T-helper 9 cell (primary cell): ENCODE data around the gene RALGDS.
"Not testable (repeated sequence)": the region's sequence is repeated elsewhere in the genome, so short reads cannot be mapped to it uniquely, and the experiment has no call there.

Experiments used
- DNase-seq: peaks from one replicate; pipeline ENCODE4 v3.0.0-alpha.2; 2020

RALGDS gene

DNA sequence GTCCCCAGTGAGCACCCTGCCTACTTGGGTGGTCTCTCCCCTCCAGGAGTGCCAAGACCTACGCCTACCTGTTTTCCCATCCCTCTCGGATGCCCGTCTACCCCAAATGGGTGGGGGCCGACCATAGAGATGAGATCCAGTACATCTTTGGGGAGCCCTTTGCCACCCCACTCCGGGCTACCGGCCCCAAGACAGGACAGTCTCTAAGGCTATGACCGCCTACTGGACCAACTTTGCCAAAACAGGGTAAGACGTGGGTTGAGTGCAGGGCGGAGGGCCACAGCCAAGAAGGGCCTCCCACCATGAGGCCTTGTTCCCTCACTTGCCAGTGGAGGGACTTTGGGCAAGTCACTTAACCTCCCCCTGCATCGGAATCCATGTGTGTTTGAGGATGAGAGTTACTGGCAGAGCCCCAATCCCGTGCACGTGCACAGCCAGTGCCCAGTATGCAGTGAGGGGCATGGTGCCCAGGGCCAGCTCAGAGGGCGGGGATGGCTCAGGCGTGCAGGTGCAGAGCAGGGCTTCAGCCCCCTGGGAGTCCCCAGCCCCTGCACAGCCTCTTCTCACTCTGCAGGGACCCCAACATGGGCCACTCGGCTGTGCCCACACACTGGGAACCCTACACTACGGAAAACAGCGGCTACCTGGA, 34.7 kb downstream of the RALGDS start:
- not testable (repeated sequence) for DNase-seq

DNA sequence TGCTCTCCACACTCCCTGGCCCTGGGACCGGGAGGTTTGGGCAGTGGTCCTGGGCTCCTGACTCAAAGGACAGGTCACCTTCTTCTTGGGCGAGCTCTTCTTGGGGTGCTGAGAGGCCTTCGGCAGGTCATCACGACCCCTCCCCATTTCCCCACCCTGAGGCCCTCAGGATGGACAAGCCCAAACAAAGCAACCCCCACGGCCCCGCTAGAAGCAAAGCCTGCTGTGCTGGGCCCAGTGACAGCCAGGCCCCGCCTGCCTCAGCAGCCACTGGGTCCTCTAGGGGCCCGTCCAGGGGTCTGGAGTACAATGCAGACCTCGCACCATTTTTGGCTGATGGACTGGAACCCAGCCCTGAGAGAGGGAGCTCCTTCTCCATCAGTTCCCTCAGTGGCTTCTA, 37.4 kb downstream of the RALGDS start:
- not testable (repeated sequence) for DNase-seq

DNA sequence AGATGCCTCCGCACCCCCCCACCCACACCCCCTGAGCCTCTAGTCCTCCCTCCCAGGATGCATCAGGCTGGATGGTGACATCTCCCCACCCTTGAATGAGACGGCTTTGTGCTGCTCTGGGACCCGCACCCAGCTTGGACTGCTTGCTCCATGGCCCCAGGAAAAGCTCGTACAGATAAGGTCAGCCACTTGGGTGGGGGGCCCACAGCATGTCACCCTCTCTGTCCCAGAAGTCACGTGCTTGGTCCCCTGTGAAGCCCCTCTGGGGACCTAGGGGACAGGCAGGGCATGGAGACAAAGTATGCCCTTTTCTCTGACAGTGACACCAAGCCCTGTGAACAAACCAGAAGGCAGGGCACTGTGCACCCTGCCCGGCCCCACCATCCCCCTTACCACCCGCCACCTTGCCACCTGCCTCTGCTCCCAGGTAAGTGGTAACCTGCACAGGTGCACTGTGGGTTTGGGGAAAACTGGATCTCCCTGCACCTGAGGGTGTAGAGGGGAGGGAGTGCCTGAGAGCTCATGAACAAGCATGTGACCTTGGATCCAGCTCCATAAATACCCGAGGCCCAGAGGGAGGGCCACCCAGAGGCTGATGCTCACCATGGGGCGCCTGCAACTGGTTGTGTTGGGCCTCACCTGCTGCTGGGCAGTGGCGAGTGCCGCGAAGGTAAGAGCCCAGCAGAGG, 38.9 kb downstream of the RALGDS start:
- DNase-seq, result not testable (repeated sequence)

DNA sequence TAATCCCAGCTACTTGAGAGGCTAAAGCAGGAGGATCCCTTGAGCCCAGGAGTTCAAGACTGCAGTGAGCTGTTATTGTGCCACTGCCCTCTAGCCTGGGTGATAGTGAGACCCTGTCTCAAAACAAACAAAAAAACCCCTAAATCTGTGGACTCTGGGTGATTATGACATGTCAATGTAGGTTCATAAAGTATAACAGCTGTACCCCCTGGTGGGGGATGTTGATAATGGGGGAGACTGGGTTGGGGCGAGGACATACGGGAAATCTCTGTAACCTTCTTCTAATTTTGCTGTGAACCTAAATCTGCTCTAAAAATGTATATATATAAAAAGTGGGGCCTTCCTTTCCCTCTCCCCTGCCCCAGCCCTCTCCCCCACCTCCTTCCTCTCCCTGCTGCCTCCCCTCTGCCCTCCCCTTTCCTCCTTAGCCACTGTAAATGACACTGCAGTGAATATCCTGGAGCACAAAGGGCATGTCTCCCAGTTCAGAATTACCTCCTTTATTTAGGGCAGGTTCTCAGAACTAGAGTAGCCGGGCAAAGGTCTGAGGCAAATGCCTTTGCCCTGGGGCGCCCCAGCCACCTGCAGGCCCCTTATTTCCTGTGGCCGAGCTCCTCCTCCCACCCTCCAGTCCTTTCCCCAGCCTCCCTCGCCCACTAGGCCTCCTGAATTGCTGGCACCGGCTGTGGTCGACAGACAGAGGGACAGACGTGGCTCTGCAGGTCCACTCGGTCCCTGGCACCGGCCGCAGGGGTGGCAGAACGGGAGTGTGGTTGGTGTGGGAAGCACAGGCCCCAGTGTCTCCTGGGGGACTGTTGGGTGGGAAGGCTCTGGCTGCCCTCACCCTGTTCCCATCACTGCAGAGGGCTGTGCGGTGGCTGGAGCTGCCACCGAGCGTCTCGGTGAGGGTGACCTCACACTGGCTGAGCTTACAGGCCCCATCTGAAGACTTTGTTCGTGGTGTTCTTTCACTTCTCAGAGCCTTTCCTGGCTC, 40.0 kb downstream of the RALGDS start:
- not testable (repeated sequence) for DNase-seq

DNA sequence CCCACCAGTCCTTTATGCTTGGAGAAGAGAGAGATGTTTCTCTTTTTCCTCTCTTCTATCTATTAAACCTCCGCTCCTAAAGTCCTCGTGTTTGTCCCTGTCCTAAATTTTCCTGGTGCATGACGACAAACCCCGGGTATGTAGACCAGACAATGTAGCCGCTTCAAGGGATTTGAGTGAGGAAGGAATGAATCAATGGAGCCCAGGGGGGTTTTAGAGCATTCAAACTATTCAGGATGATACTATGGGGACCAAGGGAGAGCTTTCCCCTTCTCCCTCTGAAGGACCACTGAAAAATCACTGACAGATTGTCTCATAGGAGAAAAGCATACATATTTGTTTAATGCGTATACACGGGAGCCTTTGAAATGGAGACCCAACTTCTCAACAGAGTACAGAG, 40.9 kb downstream of the RALGDS start:
- DNase-seq, result no peak

DNA sequence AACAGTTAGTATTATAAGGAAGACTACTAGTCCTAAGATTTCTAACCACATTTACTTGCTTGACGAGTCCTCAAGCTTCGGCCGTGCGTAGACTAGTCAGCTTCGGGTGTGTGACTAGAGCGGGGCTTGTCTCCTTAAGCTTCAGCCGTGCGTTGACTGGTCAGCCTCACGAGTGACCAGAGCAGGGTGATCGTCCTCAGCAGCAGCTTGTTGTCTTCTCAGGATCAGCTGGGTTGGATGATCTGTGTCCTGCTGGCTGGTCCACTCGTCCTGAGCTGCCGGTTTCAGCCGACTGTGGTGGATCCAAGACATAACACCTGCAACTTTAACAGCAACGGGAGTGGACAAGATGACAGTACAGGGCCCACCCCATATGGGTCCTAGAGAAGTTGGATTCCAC, 42.6 kb downstream of the RALGDS start:
- DNase-seq, result no peak

DNA sequence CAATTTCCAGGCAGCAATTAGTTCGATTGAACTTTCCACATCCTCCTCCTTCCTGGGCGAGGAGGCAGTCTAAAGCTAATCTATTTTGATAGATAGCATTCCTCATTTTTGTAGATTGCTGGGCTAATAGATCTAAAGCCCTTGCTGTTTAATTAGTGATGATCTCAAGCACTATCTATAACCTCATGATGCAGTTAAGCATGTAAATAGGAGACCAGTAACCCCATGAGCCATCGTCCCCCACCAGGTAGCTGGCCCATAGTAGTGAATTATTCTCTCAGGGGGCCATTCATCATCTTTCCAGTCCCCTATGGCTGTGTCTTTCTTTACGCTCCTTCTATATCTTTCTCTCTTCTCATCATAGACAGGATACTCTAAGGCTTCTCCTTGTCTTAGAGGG, 44.3 kb downstream of the RALGDS start:
- DNase-seq, result no peak

DNA sequence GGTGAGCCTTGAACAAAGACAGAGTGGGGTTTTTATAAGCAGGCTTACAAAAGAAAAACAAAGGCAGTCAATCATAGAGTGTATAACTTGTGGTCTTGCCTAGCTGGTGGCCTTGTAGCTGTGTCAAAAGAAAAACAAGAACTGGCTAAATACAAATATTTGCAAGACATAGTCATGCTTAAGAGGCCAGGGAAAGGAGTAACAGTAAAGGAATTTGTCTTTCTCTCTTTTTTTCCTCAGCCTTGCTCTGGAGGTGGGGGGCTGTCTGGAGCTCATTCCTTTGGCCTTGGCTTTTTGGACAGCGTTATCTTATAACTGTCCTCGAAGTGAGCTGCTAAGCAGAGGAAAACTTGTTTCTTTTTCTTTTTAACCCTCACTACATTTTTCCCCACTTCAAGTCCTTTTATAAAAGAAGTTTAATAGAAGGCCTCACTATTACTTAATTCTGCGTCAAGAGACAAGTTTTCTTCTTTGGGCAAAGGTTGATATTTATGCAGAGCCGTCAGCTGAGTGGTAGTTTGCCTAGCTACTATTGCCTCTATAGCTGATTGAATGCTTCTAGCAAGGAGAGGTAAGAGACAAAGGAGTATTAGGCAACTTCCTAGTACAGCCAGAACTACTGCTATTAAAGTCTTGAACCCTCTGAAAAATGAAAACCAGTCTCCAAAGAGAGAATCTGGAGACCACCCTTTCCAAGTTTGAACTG, 45.0 kb downstream of the RALGDS start:
- DNase-seq, result no peak

DNA sequence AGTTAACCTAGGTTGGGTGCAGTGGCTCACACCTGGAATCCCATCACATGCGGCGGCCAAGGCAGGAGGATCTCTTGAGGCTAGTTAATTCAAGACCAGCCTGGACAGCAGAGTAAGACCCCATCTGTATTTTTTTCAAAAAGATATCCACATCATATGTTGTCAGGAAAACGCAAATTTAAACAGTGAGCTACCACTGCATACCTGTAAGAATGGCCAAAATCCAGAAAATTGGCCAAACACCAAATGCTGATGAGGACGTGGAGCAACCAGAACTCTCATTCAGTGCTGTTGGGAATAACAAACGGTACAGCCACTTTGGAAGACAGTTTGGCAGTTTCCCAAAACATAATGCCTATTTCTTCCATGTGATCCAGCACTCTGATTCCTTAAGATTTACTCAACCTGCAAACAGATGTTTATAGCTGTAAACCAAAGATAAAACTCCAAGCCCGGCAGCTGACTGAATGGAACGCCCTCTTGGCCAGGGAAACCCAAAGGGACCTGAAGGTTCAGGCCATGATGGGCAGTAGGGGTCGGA, 46.9 kb downstream of the RALGDS start:
- DNase-seq, result no peak

DNA sequence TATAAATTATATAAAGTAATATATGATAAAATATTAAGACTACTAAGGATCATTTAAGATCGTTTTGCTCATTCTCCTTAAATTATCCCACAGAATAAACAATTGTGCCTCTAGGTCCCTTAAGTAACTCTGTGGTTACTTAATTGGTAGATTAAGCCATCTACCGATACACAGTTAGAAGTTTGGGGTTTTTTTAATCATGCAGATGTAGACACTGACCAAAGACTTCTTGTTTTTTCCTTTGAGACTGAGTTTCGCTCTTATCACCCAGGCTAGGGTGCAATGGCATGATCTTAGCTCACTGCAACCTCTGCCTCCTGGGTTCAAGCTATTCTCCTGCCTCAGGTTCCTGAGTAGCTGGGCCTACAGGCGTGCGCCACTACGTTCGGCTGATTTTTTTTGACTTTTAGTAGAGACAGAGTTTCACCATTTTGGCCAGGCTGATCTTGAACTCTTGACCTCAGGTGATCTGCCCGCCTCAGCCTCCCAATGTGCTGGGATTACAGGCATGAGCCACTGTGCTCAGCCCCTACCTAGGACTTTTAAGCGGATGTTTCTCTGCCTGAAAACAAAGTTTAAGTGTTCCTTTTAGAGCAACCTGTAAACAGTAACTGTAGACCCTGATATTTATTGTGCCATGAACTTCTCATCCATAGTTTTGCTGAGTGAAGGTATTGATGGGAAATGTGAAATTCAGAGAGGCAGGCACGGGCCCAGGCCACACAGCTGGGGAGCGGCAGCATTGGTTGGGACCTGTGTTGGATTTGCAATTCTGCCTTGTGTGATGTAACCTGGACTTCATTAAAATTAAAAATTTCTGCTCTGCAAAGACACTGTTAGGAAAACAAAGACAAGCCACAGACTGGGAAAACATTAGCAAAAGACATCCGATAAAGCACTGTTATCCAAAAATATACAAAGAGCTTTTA, 47.7 kb downstream of the RALGDS start:
- DNase-seq, result no peak

DNA sequence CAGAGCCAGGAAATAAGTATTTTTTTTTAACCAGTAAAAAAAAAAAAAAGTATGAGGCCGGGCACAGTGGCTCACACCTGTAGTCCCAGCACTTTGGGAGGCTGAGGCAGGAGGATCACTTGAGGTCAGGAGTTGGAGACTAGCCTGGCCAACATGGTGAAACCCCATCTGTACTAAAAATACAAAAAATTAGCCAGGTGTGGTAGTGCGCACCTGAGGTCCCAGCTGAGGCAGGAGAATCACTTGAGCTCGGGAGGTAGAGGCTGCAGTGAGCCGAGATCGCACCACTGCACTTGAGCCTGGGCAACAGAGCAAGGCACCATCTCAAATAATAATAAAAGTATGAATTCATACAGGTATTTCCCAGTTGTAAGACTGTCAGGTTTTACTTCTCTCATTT, 48.8 kb downstream of the RALGDS start:
- DNase-seq, result not testable (repeated sequence)

DNA sequence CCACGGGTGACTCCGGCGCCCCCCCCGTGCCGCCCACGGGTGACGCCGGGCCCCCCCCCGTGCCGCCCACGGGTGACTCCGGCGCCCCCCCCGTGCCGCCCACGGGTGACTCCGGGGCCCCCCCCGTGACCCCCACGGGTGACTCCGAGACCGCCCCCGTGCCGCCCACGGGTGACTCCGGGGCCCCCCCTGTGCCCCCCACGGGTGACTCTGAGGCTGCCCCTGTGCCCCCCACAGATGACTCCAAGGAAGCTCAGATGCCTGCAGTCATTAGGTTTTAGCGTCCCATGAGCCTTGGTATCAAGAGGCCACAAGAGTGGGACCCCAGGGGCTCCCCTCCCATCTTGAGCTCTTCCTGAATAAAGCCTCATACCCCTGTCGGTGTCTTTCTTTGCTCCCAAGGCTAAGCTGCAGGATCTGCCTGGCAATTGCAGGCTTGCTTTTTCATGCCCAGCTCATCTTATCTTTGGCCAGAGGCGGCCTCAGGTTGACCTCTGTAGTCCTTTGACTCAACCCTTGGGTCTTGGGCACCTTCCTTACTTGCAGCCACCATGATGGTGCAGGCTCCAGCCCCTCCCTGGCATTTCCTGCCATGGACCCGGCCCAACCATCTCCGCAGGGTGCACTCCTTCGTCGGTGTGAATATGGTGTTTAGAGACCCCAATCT, 49.4 kb downstream of the RALGDS start:
- no peak for DNase-seq

DNA sequence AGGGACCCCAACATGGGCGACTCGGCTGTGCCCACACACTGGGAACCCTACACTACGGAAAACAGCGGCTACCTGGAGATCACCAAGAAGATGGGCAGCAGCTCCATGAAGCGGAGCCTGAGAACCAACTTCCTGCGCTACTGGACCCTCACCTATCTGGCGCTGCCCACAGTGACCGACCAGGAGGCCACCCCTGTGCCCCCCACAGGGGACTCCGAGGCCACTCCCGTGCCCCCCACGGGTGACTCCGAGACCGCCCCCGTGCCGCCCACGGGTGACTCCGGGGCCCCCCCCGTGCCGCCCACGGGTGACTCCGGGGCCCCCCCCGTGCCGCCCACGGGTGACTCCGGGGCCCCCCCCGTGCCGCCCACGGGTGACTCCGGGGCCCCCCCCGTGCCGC, 50.1 kb downstream of the RALGDS start:
- DNase-seq, result not testable (repeated sequence)

DNA sequence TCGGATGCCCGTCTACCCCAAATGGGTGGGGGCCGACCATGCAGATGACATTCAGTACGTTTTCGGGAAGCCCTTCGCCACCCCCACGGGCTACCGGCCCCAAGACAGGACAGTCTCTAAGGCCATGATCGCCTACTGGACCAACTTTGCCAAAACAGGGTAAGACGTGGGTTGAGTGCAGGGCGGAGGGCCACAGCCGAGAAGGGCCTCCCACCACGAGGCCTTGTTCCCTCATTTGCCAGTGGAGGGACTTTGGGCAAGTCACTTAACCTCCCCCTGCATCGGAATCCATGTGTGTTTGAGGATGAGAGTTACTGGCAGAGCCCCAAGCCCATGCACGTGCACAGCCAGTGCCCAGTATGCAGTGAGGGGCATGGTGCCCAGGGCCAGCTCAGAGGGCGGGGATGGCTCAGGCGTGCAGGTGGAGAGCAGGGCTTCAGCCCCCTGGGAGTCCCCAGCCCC, 50.5 kb downstream of the RALGDS start:
- DNase-seq, result not testable (repeated sequence)

DNA sequence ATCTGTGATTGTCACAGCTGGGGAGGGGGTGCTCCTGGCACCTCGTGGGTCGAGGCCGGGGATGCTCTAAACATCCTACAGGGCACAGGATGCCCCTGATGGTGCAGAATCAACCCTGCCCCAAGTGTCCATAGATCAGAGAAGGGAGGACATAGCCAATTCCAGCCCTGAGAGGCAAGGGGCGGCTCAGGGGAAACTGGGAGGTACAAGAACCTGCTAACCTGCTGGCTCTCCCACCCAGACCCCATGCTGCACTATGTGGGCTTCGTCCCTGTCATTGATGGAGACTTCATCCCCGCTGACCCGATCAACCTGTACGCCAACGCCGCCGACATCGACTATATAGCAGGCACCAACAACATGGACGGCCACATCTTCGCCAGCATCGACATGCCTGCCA, 52.6 kb downstream of the RALGDS start:
- not testable (repeated sequence) for DNase-seq

DNA sequence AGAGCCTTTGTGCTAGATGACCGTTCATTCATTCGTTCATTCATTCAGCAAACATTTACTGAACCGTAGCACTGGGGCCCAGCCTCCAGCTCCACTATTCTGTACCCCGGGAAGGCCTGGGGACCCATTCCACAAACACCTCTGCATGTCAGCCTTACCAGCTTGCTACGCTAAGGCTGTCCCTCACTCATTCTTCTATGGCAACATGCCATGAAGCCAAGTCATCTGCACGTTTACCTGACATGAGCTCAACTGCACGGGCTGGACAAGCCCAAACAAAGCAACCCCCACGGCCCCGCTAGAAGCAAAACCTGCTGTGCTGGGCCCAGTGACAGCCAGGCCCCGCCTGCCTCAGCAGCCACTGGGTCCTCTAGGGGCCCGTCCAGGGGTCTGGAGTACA, 53.2 kb downstream of the RALGDS start:
- no peak for DNase-seq

DNA sequence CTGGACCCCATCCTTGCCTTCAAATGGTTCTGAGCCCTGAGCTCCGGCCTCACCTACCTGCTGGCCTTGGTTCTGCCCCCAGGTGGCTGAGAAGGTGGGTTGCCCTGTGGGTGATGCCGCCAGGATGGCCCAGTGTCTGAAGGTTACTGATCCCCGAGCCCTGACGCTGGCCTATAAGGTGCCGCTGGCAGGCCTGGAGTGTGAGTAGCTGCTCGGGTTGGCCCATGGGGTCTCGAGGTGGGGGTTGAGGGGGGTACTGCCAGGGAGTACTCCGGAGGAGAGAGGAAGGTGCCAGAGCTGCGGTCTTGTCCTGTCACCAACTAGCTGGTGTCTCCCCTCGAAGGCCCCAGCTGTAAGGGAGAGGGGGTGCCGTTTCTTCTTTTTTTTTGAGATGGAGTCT, 54.0 kb downstream of the RALGDS start:
- DNase-seq, result no peak

DNA sequence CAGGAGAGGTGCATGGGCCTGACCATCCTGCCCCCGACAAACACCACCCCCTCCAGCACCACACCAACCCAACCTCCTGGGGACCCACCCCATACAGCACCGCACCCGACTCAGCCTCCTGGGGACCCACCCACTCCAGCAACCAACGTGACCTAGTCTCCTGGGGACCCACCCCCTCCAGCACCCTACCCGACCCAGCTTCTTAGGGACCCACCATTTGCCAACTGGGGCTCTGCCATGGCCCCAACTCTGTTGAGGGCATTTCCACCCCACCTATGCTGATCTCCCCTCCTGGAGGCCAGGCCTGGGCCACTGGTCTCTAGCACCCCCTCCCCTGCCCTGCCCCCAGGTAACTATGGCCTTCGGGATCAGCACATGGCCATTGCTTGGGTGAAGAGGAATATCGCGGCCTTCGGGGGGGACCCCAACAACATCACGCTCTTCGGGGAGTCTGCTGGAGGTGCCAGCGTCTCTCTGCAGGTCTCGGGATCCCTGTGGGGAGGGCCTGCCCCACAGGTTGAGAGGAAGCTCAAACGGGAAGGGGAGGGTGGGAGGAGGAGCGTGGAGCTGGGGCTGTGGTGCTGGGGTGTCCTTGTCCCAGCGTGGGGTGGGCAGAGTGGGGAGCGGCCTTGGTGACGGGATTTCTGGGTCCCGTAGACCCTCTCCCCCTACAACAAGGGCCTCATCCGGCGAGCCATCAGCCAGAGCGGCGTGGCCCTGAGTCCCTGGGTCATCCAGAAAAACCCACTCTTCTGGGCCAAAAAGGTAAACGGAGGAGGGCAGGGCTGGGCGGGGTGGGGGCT, 54.7 kb downstream of the RALGDS start:
- DNase-seq, result no peak

DNA sequence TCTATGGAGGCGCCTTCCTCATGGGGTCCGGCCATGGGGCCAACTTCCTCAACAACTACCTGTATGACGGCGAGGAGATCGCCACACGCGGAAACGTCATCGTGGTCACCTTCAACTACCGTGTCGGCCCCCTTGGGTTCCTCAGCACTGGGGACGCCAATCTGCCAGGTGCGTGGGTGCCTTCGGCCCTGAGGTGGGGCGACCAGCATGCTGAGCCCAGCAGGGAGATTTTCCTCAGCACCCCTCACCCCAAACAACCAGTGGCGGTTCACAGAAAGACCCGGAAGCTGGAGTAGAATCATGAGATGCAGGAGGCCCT, 56.0 kb downstream of the RALGDS start:
- DNase-seq, result no peak
